Left hindlimb (tissue), 1 donor: Measurements from ENCODE around the gene ACBD6.

Source experiments
- DNase-seq: peaks from one replicate; pipeline ENCODE4 v3.0.0-alpha.2; 2018

ACBD6 gene

GRCh38 chr1:180524915-180525714 is 22.7 kb upstream of the ACBD6 start:
- no peak for DNase-seq

- DNase-seq, result no peak
Observed at GRCh38 chr1:180524160-180524914, 22.0 kb upstream of the ACBD6 start.

DNA sequence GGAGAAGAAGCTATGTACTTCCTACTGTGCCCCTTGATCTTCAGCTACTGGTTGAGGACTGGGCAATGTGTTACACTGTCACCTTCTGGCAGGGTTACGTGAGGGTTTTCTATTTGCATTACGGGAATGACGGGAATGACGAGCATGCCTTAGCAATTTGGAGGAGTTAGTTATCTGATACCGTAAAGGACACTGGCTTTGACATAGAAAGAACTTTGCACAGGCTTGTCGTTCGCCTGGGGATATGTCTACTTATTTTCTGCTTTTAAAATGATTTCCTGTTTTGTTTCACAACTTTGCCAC is 19.8 kb upstream of the ACBD6 start:
- DNase-seq, result no peak

DNA sequence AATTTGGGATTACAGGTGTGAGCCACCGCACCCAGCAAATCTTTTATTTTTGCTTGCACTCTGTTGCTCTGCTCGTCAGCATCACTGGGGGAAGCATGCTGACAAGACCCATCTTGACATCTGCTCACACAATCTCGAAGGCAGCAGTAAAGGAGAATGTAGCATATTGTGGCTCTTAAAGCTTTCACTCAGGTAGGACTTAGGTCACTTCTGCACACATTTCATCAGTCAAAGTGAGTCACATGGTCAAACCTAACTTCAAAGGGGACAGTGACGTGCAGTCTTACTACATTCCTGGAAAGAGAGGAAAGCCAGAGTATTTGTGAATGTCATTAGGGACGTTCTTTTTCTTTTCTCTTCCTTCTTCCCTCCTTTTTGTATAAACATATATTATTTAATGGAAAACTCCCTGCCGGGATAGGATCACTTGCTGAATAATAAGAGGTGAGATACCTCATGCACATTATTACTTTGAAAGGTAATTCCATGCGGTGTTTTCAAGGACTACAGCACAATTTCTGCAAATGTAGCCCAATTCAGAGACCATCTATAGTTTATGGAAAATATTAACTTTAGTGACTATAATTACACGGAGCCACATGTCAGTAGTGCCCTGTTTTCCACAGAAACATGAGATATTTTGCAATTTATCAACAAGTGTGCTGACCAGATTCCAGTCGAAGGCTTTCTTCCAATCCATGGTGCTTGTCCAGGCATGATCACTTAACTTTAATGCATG is 19.3 kb upstream of the ACBD6 start:
- DNase-seq, result no peak

DNA sequence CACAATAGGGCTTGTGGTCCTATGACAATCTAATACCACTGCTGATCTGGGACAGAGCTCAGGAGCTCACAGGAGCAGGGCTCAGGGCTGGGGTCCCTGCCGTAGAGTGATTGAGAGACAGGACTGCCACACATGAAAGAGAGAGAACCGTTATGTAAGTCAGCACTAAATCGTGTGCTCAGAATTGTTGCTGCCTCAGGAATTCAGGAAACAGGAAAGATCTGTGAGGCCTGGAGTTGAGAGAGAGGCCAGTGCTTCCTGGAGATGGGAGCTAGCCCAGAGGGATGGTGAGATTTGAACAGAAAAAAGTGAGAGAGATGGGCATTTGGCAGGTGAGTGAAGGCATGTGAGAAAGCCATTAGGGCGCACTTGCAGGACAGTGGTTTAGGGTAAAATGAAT is 17.5 kb upstream of the ACBD6 start:
- DNase-seq, result no peak

- peak; percentile 65 for DNase-seq
Observed at GRCh38 chr1:180515857-180516388, 13.5 kb upstream of the ACBD6 start.

GRCh38 chr1:180515364-180515763 is 13.0 kb upstream of the ACBD6 start:
- DNase-seq, result no peak

GRCh38 chr1:180513531-180513930 is 11.2 kb upstream of the ACBD6 start:
- no peak for DNase-seq

DNA sequence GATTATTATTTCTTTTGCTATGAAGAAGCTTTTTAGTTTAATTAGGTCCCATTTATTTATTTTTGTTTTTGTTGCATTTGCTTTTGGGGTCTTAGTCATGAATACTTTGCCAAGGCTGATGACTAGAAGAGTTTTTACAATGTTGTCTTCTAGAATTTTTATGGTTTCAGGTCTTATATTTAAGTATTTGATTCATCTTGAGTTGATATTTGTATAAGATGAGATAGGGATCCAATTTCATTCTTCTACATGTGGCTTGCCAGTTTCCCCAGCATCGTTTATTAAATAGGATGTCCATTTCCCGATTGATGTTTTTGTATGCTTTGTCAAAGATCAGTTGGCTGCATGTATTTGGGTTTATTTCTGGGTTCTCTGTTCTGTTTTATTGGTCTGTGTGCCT is 8.5 kb upstream of the ACBD6 start:
- DNase-seq, result no peak

- DNase-seq, result no peak
Observed at GRCh38 chr1:180508725-180509097, 6.3 kb upstream of the ACBD6 start.

GRCh38 chr1:180507795-180508724 is 5.7 kb upstream of the ACBD6 start:
- DNase-seq, result no peak

DNA sequence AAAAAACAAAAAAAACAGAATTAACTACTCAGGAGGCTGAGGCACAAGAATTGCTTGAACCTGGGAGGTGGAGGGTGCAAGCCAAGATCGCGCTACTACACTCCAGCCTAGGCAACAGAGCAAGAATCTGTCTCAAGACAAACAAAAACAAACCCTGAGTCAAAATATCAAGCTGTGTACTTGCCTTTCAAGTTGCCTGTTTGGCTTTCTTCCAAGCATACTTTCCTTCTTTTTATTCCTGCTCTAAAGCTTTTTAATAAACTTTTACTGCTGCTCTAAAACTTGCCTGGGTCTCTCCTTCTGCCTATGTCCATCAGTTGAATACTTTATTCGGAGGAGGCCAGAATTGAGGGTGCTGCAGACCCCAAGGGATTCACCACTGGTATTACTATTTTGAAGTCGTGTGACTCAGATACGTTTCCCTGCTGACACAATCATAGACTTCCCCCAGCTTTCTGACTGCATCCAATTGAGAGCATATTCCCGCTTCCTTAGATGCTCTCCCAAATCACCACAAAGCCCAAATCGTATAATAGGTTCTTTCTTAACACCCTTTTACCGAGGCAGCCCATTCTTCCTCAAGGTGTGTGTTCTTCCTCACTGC is 3.5 kb upstream of the ACBD6 start:
- DNase-seq, result no peak

DNA sequence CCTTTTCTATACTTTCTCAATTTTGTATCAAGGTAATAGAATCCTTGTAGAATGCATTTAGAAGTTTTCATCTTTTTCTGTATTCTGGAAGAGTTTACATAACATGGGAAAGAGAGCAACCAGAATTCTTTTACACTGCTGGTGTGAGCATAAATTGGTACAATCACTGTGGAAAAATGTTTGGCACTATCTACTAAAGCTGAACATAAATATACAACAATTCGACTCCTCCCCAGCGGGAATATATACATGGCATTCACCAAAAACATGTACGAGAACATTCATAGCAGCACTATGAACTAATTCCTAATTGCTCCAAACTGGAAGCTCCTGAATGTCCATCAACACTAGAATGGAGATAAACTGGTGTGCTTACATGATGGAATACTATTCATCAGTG is 1.8 kb upstream of the ACBD6 start:
- DNase-seq, result no peak

DNA sequence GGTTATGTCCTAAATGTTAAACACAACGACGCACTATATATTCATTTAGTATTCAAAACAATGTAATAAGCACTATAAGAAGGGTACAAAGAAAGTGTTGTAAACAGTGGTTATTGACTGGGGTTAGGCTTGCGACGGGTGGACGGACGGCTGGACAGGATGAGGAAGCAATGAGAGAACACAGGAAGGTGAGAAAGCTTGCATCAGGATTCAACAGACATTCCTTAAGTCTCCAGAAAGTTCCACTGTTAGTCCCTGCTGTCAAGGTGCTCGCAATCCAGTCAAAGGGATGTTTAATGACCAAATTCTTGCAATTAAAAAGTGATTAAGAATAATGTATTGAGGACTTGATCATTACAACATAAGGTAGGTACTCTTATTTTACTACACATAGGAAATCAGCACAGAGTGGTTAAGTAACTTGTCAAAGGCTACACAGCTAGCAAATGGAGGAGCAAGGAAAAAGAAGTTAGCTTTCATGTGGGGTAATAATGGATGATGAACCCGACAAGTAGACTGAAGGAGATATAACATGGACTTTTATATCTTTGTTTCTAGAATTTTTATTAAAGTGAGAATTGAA is 994 bp upstream of the ACBD6 start:
- no peak for DNase-seq

- DNase-seq, result no peak
Observed at GRCh38 chr1:180501865-180502360, 464 bp downstream of the ACBD6 start.

GRCh38 chr1:180500689-180501088 is 1.7 kb downstream of the ACBD6 start:
- no peak for DNase-seq

- no peak for DNase-seq
Observed at GRCh38 chr1:180498594-180498993, 3.8 kb downstream of the ACBD6 start.

GRCh38 chr1:180497826-180498225 is 4.6 kb downstream of the ACBD6 start:
- DNase-seq, result no peak

DNA sequence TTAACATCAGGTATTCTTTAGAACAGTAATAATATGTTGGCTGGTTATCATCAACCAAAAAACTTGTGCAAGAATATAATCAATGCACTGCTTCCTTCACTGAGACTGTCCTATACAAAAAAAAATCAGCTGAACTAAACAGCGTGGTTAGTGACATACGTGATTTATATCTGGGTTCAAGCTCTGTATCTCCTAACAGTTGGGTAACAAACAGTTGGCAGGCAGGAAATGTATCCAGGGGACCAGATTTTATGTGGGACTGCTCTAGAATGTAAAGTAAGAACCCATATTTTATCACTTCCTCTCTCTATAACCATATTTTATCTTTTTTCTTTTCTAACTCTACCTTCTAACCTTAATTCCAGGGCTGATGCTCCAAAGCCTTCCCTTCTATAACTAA is 8.0 kb downstream of the ACBD6 start:
- no peak for DNase-seq

DNA sequence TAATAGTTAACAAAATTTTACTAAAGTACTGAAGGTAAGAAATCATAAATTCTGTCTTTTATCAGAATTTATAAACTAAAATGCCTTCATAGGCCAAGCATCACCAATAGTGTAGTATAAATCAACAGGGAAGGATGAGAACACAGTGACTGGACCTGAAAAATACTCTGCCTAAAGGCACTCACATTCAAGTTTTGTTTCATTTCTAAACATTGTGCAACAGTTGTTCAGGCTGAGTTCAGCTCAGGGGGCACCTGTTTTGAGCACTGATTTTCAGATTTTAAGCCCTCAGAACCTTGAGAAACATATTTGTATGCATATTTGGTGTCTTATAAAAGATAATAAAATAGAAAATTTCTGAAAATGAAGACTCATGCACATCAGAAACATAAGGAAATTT is 12.4 kb downstream of the ACBD6 start:
- DNase-seq, result no peak

DNA sequence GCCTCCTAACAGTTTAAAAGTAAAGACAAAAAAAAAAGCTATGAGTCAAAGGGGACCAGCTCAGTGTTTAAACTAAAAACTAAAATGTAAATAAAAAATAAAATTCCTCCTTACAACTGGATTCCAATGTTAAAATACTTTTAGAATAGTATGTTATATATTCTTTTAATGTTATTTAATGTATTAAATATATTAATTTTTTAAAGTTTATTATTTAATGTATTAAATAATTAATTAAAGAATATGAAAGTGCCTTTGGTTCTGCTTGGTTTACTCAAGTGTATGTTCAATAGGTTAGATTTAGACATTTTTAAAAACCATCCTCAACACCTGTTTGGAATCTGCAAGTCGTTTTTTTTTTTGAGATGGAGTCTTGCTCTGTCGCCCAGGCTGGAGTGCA is 13.1 kb downstream of the ACBD6 start:
- no peak for DNase-seq

DNA sequence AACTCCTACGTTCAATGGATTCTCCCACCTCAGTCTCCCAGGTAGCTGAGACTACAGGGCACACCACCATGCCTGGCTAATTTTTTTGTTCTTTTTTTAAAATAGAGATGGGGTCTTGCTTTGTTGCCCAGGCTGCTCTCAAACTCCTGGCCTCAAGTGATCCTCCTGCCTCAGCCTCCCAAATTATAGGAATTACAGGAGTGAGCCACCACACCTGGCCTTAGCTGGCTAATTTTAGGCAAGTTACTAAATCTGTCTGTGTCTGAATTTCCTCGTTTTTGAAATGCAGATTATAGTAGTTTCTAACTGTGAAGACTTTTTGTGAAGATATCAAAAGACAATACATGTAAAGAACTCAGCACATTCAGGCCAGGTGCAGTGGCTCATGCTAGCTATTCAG is 13.7 kb downstream of the ACBD6 start:
- no peak for DNase-seq
